ENCODE measurements around the gene TRMU. TPM values are rescaled to one million over a fixed set of nuclear protein-coding genes. Genes with fewer than 3 reads are reported as not detected.

The TRMU gene
- total and polyA plus RNA-seq, 2 experiments from 2014 or later = 48.3 to 70.4 TPM

GRCh38 chr22:46323162-46323561, 12.4 kb upstream of the TRMU start:
- Histone ChIP-seq H3F3A (replicated peaks; ENCODE audit: low read depth) (no peaks in the 10 kb centered on the region), H3K4me1 (ENCODE audit: insufficient read depth) (no peaks in the 10 kb centered on the region), H3K27me3 (ENCODE audit: insufficient read depth) (no peaks in the 10 kb centered on the region), H3K4me3 (no peak overlapping the region), H3K4me2 (no peak overlapping the region), H4K20me1 (replicated peaks; ENCODE audit: insufficient read depth) (no peaks in the 10 kb centered on the region; the same call in none of the 2 replicates), H3K27ac (ENCODE audit: low read depth) (no peak overlapping the region), H3K9me2 (ENCODE audit: insufficient read depth) (no peaks in the 10 kb centered on the region), H2AFZ (no peak overlapping the region), H3K79me2 (replicated peaks; ENCODE audit: insufficient read depth) (no peaks in the 10 kb centered on the region), H3K36me3 (ENCODE audit: insufficient read depth) (peaks cover 15% of the 10 kb centered on the region; the same call in 1 of the 2 replicates)
- H3K27me3 Mint-ChIP-seq (ENCODE audit: insufficient read depth, low read depth, poor library complexity) = peaks cover 14% of the 10 kb centered on the region
- H3K4me3 Mint-ChIP-seq = no peak overlapping the region
- no peaks in the 10 kb centered on the region for H3K4me1 Mint-ChIP-seq
- no peaks in the 10 kb centered on the region for H3K9me3 Mint-ChIP-seq
- H3K36me3 Mint-ChIP-seq (ENCODE audit: low read depth) = peaks cover 70% of the 10 kb centered on the region
- DNase-seq (ENCODE audit: low spot score) = no peak
- no peak for ATAC-seq
- TF ChIP-seq POLR2AphosphoS5 (IDR thresholded peaks at IDR 0.05; ENCODE audit: low read depth) (no peak), REST (IDR thresholded peaks at IDR 0.05; ENCODE audit: unreplicated experiment) (no peak), ZNF462 (CRISPR knock-in tag; IDR thresholded peaks at IDR 0.05) (no peak), NANOG (IDR thresholded peaks at IDR 0.05; ENCODE audit: borderline replicate concordance) (no peak), ETS1 (IDR thresholded peaks at IDR 0.05) (no peak), EZH2 (IDR thresholded peaks at IDR 0.05; ENCODE audit: low read depth, unreplicated experiment) (no peak), CREB1 (CRISPR knock-in tag; IDR thresholded peaks at IDR 0.05; ENCODE audit: low read depth) (no peak), STAT1 (IDR thresholded peaks at IDR 0.05; ENCODE audit: unreplicated experiment) (no peak), CTCF (conservative IDR thresholded peaks at IDR 0.05; ENCODE audit: low read depth in 2 of 2) (no peak), ZNF114 (CRISPR knock-in tag; IDR thresholded peaks at IDR 0.05) (no peak), EZH2phosphoT487 (IDR thresholded peaks at IDR 0.05; ENCODE audit: unreplicated experiment) (no peak), ZNF331 (CRISPR knock-in tag; IDR thresholded peaks at IDR 0.05; ENCODE audit: low read depth) (no peak), JUNB (IDR thresholded peaks at IDR 0.05; ENCODE audit: unreplicated experiment) (no peak)
- peak overlapping the region; percentile 40; the same call in 1 of the 2 replicates for H3K27ac Mint-ChIP-seq

Measured in GM23338 (cell line).